ENCODE data around the gene PARVB.

PARVB gene

GRCh38 chr22:44186737-44187136 lies 162.6 kb downstream of the PARVB start:
- H3K4me3 ChIP-seq (ENCODE audit: low read depth, low read length) = no peak overlapping the region
- DNase-seq (ENCODE audit: low read depth, low spot score) = no peak
- in situ Hi-C loops (cut with HindIII; ENCODE audit: low sequenced_read_pairs) = no loop called here
- no peak for TF ChIP-seq CTCF (IDR thresholded peaks at IDR 0.05; ENCODE audit: low read depth, low read length)

- in situ Hi-C loops (cut with HindIII; ENCODE audit: low sequenced_read_pairs) = no loop called here
- no peak for TF ChIP-seq CTCF (IDR thresholded peaks at IDR 0.05; ENCODE audit: low read depth, low read length)
- no peak for DNase-seq (ENCODE audit: low read depth, low spot score)
- H3K4me3 ChIP-seq (ENCODE audit: low read depth, low read length) = no peak overlapping the region
Observed at GRCh38 chr22:44187652-44188230, 163.6 kb downstream of the PARVB start.

- no peak for DNase-seq (ENCODE audit: low read depth, low spot score)
- in situ Hi-C loops (cut with HindIII; ENCODE audit: low sequenced_read_pairs) = no loop called here
- TF ChIP-seq CTCF (IDR thresholded peaks at IDR 0.05; ENCODE audit: low read depth, low read length) = no peak
- no peak overlapping the region for H3K4me3 ChIP-seq (ENCODE audit: low read depth, low read length)
Observed at GRCh38 chr22:44188316-44188715, 164.2 kb downstream of the PARVB start.

- no peak overlapping the region for H3K4me3 ChIP-seq (ENCODE audit: low read depth, low read length)
- TF ChIP-seq CTCF (IDR thresholded peaks at IDR 0.05; ENCODE audit: low read depth, low read length) = no peak
- in situ Hi-C loops (cut with HindIII; ENCODE audit: low sequenced_read_pairs) = no loop called here
- no peak for DNase-seq (ENCODE audit: low read depth, low spot score)
Observed at GRCh38 chr22:44188986-44189630, 165.0 kb downstream of the PARVB start.

- no peak overlapping the region for H3K4me3 ChIP-seq (ENCODE audit: low read depth, low read length)
- no peak for DNase-seq (ENCODE audit: low read depth, low spot score)
- TF ChIP-seq CTCF (IDR thresholded peaks at IDR 0.05; ENCODE audit: low read depth, low read length) = no peak
- in situ Hi-C loops (cut with HindIII; ENCODE audit: low sequenced_read_pairs) = no loop called here
Observed at GRCh38 chr22:44190381-44190976, 166.4 kb downstream of the PARVB start.

GRCh38 chr22:44191036-44191454 lies 166.9 kb downstream of the PARVB start:
- no peak for DNase-seq (ENCODE audit: low read depth, low spot score)

More at GRCh38 chr22:44191036-44191454, 166.9 kb downstream of the PARVB start:
- H3K4me3 ChIP-seq (ENCODE audit: low read depth, low read length) = no peak overlapping the region
- no peak for TF ChIP-seq CTCF (IDR thresholded peaks at IDR 0.05; ENCODE audit: low read depth, low read length)
- in situ Hi-C loops (cut with HindIII; ENCODE audit: low sequenced_read_pairs) = no loop called here

All from astrocyte of the spinal cord (primary cell).